Activated T-cell treated with anti-CD3 and anti-CD28 coated beads for 4 hours (primary cell): ENCODE measurements around the gene LONRF2.

ENCODE experiments used
- DNase-seq: peaks from one replicate; pipeline ENCODE4 v3.0.0-alpha.2; 2020

Gene LONRF2

DNA sequence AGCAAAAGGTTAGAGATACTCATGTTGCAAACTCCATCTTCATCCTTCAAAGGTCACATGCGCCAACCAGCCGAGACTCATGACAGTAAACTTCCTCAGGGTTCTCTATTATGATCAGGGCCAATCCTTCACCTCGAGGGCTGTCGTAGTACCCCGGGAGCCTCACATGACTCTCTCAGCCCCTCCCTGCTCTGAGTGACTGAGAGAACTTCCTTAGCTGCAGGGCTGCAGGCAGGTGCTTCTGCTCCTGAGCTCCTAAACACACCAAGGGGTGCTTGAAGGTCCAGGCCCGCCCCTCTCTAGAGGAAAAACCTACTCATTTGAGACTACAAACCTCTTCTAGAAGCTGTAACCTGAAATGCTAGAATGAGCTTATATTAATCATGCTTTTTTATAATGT, 48.2 kb downstream of the LONRF2 start:
- DNase-seq: no peak

DNA sequence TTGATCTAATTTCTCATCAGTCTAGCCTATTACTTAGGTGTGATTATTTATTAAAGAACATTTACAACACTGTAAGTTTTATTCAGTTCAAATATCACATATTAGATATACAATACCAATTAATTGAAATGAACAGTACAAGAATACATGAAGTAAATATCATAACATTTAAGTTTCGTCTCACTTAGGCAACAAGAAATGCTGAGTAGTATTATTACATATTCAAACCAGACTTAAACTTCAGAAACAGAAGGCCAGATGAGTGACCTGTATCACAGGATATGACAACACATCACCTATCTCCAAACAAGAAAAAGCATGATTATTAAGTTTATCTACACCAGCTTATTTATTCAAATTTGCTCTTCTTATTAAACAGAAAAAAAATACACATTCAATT, 48.9 kb downstream of the LONRF2 start:
- no peak for DNase-seq

DNA sequence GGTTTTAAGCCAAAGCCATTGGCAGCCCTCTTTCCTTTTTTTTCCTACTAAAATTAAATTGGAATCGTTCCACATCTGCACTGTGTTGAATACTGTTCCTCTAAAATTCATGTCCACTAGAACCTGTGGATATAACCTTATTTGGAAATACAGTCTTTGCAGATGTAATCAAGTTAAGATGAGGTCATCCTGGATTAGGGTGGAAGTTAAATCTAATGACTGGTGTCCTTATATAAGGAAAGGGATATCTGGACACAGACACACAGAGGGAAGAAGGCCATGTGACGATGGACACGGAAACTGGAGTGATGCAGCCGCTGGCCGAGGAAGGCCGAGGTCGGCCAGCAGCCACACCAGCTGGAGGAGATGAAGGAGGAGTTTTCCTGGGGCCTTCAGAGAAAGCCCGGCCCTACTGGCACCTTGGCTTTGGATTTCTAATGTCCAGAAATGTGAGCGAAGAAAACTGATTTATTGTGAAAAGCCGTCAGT, 49.4 kb downstream of the LONRF2 start:
- no peak for DNase-seq

DNA sequence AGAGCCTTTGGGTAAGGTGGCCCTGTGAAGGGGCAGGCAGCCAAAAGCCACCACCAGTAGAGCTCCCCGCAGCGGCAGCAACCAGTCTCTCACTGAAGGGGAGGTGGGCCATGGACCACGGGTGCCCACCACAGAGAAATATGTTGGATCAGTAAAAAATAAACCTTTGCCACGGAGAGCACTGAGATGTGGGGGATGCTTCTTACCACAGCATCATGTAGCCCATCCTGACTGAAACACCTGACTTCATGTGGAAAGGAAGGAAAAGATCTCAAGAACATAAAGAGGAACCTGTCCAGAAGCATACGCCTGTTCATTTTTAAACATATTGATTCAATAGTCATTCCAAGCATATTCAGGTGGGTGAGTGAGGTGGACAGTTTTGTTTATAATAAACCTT, 51.1 kb downstream of the LONRF2 start:
- no peak for DNase-seq

DNA sequence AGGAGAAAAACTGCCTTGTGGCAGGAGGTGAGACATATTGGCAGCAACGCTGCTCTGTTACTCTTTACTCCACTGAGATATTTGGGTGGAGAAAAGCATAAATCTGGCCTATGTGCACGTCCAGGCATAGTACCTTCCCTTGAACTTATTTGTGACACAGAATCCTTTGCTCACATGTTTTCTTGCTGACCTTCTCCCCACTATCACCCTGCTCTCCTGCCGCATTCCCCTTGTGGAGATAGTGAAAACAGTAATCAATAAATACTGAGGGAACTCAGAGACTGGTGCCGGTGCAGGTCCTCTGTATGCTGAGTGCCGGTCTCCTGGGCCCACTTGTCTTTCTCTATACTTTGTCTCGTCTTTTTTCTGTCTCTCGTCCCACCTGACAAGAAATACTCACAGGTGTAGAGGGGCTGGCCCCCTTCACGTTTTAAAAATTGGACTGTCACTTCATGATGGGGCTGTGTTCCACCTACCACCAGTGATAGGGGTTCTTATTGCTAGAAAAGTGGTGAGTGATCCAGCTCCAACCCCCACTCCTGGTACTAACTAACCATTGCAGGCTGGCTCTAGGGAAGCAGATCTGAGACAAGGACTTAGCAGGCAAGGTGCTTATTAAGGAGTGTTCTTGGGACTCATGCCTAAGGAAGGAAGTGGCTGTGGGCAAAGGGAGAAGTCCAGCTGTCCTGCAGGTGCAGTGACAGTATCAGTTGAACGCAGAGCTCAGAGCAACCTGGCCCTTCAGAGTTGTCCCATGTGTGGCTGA, 51.7 kb downstream of the LONRF2 start:
- DNase-seq: no peak

DNA sequence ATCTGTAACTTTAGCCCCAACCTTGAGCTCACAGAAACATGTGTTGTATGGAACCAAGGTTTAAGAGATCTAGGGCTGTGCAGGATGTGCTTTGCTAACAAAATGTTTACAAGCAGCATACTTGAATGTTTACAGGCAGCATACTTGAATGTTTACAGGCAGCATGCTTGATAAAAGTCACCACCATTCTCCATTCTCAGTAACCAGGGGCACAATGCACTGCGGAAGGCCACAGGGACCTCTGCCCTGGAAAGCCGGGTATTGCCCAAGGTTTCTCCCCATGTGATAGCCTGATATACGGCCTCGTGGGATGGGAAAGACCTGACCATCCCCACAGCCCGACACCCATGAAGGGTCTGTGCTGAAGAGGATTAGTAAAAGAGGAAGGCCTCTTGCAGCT, 52.4 kb downstream of the LONRF2 start:
- no peak for DNase-seq

DNA sequence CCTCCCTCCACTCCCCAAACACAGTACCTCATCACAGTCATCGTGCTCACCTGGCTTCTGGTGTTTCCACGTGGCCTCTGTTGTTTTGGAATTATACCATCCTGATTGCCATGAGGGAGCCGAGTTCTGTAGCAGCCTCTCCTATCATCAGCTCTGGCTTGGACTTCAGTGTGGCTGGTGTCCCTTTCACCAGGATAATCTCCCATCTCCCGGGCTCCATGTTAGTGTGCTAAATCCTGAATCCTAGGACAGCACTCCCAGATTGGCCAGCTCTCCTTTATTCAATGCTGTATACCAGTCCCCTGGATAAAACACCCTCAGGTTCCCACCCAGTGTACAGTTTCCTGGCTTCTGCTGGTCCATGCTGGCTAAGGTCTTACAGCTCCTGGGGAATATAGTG, 53.3 kb downstream of the LONRF2 start:
- no peak for DNase-seq

DNA sequence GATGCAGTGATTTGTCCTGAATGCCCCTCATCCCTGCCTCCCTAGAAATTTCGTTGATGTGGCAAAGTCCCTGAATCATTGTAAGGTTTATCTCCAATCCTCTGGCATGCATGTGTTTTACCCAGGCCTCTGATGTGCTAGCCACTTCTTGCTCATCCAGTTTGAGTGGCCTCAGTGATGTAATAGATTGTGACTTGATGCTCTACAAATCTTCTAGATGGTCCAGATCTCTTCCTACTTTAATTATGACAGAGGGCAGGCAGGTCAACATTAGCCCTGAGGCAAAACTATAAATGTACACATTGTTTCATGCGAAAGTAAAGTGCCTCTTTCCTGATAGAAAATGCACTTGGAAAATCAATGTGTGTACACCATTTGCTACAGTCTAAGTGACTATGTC, 54.5 kb downstream of the LONRF2 start:
- DNase-seq: no peak

DNA sequence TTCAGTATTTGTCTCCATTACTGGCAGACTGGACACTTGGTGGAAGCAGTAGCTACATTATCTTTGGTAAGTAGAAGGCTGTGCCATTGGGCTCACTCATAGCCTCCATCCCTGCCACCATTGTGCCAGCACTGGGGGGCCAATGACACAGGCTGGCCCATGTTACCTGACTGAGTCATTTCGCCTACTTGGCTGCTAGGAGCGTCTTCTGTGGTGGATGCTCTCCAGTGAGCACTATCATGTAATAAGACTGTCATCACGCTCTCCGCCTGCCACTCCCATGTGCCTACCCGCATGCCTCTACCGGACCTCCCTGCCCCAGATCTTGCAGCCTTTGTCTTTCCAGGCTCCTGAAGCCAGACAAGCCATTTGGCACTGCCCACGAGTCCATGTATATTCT, 56.2 kb downstream of the LONRF2 start:
- DNase-seq: no peak

DNA sequence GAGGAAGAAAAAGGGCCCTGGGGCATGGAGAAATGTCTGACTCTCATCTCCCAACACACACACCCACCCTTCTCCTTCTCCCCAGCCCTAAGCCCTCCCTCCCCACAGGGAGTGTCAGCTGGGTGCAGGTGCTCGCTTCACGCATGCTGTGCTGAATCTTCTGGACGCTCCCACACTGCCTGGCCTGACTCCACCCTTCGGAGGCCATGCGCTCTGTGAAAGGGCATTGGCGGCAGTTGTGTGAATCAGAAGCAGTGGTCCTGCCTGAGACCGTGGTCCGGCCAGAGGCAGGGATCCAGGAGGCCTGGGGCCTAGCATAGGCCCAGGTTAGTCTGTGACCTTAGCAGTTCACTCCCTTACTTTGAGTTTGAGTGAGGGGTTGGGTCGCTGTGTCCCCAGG, 57.1 kb downstream of the LONRF2 start:
- DNase-seq: no peak

DNA sequence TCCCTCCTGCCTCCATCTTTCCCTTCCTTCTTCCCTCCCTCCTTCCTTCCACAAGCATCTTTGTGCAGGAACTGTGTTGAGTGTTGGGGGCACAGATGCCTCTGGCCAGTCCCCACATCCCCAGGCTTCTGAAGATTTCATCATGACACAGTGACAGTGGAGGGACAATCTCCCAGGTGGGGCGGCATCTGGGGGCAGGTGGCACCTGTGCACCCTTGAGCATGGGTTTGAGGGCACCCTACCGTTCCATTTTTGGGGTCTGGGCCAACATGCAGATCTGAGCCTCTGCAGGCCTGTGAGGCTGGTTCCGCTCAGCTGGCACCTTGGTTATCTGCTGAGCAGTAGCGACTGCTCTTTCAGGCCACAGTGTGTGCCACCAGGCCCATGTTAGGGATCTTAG, 57.6 kb downstream of the LONRF2 start:
- no peak for DNase-seq

DNA sequence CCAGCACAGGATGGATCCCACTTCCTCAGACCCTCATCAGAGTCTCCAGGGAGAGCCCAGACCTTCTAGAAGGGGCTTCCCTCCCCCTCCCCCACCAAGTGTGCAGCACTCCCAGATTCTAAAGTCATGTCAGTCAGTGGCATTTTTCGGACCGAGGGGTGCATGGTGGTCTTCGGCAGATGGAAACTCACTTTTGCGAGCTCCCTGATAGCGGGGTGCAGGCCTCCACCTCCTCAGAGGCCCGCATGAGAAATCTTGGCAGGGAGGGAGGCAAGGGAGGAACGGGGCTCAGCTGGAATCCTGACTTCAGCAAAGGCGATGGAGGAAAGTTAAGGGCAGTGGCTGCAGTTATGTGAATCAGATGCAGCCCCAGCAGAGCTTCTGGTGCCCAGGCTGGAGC, 58.2 kb downstream of the LONRF2 start:
- DNase-seq: no peak

DNA sequence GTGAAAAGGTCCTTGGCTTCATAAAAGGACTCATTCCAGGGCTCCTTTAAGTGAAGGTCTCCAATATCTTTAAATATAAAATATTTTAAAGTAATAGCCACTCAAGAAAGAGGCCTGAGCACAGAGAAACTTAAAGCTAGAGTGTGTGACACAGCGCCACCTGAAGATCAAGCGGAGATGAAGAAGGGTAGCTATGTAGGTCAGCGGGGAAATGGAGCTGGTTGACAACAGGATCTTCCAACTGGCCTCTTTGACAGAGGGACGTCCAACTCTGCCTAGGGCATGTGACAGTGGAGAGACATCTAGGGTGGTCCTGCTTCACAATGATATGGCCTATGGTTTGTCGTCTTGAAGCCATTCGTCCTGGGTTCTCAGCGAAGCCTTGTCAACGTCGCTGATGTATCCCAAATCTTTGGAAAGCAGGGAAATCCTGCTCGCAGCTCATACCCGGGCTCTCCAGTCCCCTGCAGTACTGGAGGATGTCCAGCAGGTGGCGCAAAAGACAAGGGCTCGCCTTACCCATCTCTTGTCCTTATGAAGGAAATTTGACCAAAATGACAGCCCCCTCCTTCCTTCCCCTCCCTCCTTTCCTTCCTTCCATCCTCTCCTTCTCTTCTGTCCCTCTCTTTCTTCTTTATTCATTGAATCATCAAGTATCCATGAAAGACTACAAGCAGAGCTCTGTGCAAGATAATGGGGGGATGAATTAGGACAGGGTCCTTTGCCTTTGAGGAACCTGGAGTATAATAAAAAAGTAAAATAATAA, 59.6 kb downstream of the LONRF2 start:
- peak; percentile 40 for DNase-seq

DNA sequence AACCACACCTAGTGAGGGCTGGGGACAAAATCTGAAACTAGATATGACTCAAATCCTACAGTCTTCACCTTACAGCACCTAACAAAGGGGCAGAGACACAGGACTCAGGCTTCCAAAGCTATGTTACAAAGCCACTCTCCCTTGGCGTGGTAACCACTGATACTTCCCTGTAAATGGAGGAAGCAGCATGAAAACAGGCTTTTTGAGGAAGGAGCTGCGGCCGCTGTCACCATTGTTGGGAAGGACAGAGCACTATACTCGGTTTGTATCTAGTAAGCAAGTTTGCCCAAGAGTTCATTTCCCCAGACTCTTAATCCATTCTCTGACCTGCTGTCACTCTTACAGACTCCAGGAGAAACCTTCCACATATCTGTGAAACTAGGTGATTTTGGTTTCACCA, 60.3 kb downstream of the LONRF2 start:
- DNase-seq: no peak

DNA sequence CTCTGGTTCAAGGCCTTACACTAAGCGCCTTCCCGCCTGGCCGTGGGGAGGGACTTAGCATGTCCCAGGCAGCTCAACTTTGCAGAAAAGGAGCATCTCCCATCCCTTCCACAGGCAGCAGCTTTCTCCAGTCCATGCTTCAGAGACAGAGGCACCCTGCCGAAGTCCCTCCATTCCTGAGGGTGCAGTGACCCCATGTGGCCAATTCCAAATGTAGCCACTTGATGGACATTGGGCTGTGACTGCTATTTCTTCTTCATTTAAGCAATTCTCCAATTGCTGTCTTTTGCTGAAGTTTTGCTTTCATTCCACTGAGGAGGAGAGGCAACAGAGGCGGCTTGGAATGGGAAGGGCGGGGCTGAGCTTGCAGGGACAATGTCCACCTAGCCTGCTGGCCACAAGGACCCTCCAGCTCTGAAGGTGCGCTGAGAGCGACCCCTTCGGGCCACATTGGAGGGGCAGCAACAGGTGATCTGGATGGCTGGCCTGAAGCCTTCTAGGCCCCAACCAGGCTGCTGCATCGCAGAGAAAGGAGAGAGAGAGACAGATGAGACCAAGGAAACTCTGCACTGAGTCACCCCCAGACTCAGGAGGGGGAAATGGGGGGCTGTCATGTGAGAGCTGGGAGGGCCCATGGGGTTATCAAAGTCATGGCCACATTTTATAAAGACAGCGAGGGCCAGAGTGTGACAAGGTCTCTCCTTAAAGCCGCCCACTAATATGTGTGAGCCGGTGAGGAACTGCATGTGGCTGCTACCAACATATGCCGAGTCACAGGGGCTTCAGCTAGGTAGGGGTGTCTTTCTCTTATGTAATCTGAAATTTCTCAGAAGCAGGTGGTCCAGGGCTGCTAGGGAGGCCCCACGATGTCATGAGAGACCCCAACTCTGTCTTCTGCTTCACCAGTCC, 61.3 kb downstream of the LONRF2 start:
- DNase-seq: no peak

DNA sequence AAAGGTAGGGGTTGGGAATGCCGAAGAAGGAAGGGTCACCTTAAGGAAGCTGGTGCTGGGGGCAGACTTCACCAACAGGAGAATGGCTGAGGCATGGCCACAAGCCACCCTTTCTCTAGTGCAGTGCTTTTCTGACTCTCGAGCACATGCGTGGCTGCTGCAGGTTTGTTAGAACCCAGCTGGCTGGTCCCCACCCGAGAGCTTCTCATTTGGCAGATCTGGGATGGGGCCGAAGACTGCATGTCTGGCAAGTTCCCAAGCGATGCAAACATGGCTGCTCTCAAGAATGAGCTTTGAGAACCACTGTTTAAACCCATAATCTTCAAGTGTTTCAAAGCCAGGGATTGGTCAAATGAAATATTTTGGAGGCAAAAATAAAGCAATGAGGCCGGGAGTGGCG, 63.2 kb downstream of the LONRF2 start:
- no peak for DNase-seq

DNA sequence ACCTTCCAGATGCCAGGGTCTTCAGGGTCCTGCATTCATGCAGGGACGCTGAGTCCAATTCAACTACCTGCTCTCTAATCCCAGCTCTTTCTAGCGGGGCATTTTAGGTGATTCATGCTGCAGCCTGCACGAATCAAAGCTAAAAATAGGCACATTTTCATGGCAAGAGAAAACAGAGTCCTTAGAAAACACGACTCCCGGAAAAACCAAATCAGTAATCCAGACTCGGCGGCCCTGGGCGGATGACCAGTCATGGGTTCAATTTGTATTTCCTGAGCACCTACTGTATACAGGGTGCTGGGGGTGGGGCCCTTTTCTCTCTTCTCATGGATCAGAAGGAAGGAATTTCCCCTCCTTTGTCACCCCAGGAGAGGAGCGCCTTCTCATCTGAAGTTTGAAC, 64.4 kb downstream of the LONRF2 start:
- DNase-seq: no peak

DNA sequence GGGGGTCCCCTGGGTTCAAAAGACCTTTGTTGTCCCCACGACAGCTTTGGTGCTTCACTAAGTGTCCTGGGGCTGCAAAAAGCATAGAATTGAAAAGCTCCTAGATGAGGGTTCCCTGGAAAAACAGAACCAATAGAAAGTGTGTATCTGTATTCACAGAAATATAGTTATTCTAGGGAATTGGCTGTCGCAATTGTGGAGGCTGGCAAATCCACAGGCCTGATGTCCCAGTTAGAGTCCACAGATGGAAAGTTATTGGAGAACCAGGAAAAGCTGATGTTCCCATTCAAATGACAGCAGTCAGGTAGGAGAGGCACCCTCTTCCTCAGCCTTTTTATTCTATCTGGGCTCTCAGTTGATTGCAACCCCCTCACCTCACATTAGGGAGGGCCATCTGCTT, 65.5 kb downstream of the LONRF2 start:
- DNase-seq: no peak

DNA sequence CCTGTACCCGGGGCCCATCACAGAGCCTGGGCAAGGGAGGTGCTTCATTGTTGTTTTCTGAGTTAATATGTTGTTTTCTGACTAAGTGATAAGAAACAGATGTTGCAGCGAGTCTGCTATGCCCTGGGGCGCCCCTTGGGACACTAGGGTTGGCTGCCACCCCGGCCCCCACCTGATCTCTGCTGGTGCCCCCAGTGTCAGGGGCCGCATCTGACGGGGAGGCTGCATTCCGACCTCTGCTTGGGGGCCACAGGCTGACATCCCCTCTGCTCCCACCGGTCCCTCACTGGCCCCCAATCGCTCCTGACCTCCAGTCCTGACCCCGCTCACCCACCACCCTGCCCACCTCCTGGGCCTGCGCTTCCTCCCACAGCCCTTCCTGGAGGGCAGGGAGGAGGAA, 65.9 kb downstream of the LONRF2 start:
- no peak for DNase-seq

DNA sequence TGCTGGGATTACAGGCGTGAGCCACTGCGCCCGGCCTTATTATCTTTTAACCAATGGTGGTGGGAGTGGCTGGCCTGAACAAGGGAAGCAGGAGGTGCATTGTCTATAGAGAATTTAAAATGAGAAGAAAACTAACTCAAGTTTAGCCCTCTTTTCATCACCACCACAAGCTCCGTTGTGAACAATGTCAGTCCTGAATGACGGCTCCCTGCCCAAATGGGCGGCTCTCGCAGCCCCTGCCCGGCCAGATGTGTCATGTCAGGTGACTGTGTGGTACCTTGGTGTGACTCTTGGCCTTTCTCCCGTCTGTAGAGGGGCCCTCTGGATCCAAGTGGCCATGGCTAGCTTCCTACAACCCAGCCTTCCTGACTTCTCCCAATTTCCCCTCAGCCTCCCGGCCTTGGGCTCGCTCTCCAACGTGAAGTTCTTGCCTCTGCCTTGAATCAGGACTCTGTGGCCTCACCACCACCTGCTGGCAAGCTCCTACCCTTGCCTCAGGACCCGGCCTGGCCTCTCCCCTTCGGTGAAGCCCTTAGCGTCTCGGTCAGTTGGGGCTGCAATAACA, 67.6 kb downstream of the LONRF2 start:
- DNase-seq: no peak

DNA sequence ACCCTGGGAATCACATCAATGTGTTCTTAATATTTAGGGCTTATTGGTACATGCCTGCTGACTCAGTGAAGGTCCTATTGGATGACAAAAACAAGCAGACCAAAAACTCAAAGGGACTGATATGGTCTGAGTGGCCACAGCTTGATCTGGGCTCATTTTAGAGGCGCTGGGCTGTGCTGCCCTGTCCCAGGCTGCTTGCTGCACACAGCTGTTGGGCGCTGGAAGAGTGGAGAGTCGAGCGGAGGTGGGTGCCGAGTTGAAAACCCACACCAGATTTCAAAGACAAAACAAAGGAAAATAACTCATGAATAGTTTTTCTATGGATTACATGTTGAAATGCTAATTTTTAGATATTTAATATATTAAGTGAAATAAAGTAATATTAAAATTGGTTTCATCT, 68.5 kb downstream of the LONRF2 start:
- no peak for DNase-seq

DNA sequence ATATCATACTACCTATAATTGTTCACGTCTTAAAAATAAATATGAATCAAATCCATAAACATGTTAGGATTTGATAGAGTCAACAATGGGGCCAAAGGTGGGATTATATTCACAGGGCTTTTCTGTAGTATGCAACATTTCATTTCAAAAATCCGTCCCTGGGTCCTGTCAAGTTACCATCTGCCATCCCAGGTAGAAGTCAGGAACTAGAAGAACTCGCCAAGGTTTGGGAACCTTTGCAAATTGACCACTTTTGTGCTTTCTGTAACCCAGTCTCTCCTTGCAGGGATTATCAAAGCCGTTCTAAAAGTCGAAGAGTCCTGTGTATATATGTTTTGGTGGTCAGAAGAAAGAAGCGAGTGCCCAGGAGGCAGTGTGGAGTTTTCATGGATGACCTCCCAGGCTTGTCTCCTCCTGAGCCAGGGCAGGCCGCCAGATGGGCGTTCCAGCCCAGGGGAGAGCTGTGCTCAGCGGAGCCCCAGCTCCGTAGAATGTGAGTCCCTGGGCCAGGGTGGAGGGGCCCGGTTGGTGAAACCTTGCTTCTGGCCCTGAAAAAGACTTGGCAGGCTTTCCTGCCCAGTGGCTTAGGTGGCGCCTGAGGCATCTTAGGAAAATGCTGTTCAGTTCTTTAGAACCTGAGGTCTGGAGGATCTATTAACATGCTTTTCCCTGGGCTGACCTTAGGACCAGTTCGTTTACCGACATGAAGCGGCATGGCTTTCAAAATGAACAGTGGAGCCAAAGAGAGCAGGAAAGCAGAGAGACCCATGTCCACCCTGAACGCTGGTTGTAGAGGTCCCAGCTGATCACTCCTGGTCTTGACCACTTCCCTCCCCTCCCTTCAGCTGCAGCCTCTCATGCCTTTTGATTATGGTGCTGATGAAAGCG, 69.2 kb downstream of the LONRF2 start:
- DNase-seq: no peak
